Measurements from ENCODE around the gene DIO3. TPM values are rescaled to one million over a fixed set of nuclear protein-coding genes. Genes with fewer than 3 reads are reported as not detected.

Gene DIO3
- total and polyA plus RNA-seq, 4 experiments from 2014 or later, result not detected

- peak in 2 of 5 donors; percentile 3 to 4 for DNase-seq
- H3K27ac Mint-ChIP-seq, result peak overlapping the region in 2 of 7 donors; percentile 30 to 56
- H3K4me3 Mint-ChIP-seq, result peak overlapping the region in 1 of 8 donors; percentile 19
Measured at GRCh38 chr14:101535232-101535631, 26.1 kb upstream of the DIO3 start.

GRCh38 chr14:101535701-101536207 lies 25.5 kb upstream of the DIO3 start:
- H3K4me3 Mint-ChIP-seq, result peak overlapping the region in 7 of 8 donors; percentile 3 to 70 (median 32)
- POLR2A ChIA-PET (ENCODE audit: partially characterized antibody), result interaction anchor here (0.6 kb wide), 1 partner anchor 12 kb away, joined by 3 read pairs; no protein-coding TSS in a partner anchor

More at GRCh38 chr14:101535232-101535631, 26.1 kb upstream of the DIO3 start:
- H3K36me3 Mint-ChIP-seq, result no peaks in the 10 kb centered on the region
- H3K9me3 ChIP-seq (ENCODE audit: control insufficient read depth in 1 of 2, low read length in 2 of 2), result no peaks in the 10 kb centered on the region
- no peak overlapping the region for H3K27ac ChIP-seq (ENCODE audit: low read depth, low read length)
- peaks cover 16% of the 10 kb centered on the region for H3K4me1 ChIP-seq (ENCODE audit: insufficient read depth, low read length)
- POLR2A ChIA-PET (ENCODE audit: partially characterized antibody), result interaction anchor here (0.5 kb wide), 1 partner anchor 26 kb away, joined by 3 read pairs; no protein-coding TSS in a partner anchor
- H3K27me3 ChIP-seq (ENCODE audit: insufficient read depth, low read length), result no peaks in the 10 kb centered on the region
- H3K27me3 Mint-ChIP-seq, result peaks cover 4 to 7% of the 10 kb centered on the region in 2 donors
- H3K36me3 ChIP-seq (ENCODE audit: insufficient read depth, low read length), result no peaks in the 10 kb centered on the region
- intact Hi-C loops (cut with micrococcal nuclease), result no loop called here
- H3K4me3 ChIP-seq (ENCODE audit: low read length in 2 of 2), result no peak overlapping the region
- H3K4me1 Mint-ChIP-seq, result peaks cover 11 to 16% (median 15%) of the 10 kb centered on the region in 4 donors
- CTCF ChIA-PET (ENCODE audit: partially characterized antibody), result no interaction called here
- H3K9me3 Mint-ChIP-seq, result no peaks in the 10 kb centered on the region

GRCh38 chr14:101537286-101537685 lies 24.0 kb upstream of the DIO3 start:
- no peaks in the 10 kb centered on the region for H3K27me3 ChIP-seq (ENCODE audit: insufficient read depth, low read length)
- no peak overlapping the region for H3K27ac ChIP-seq (ENCODE audit: low read depth, low read length)
- no peak for DNase-seq
- H3K4me3 ChIP-seq (ENCODE audit: low read length in 2 of 2), result no peak overlapping the region
- H3K9me3 ChIP-seq (ENCODE audit: control insufficient read depth in 1 of 2, low read length in 2 of 2), result no peaks in the 10 kb centered on the region
- intact Hi-C loops (cut with micrococcal nuclease), result no loop called here
- H3K36me3 ChIP-seq (ENCODE audit: insufficient read depth, low read length), result no peaks in the 10 kb centered on the region
- H3K36me3 Mint-ChIP-seq, result no peaks in the 10 kb centered on the region
- no peaks in the 10 kb centered on the region for H3K9me3 Mint-ChIP-seq
- peaks cover 3 to 5% of the 10 kb centered on the region in 2 donors for H3K27me3 Mint-ChIP-seq
- POLR2A ChIA-PET (ENCODE audit: partially characterized antibody), result no interaction called here
- H3K4me1 Mint-ChIP-seq, result peaks cover 8 to 15% (median 12%) of the 10 kb centered on the region in 4 donors
- peak overlapping the region in 1 of 7 donors; percentile 87 for H3K27ac Mint-ChIP-seq
- peaks cover 16% of the 10 kb centered on the region for H3K4me1 ChIP-seq (ENCODE audit: insufficient read depth, low read length)
- no peak overlapping the region for H3K4me3 Mint-ChIP-seq
- CTCF ChIA-PET (ENCODE audit: partially characterized antibody), result no interaction called here

More at GRCh38 chr14:101535701-101536207, 25.5 kb upstream of the DIO3 start:
- Mint-ChIP-seq H3K9me3 (no peaks in the 10 kb centered on the region), H3K36me3 (no peaks in the 10 kb centered on the region), H3K27me3 (peaks cover 3 to 5% of the 10 kb centered on the region in 2 donors), H3K27ac (peak overlapping the region in 4 of 7 donors; percentile 30 to 77 (median 54)), H3K4me1 (peaks cover 8 to 15% (median 12%) of the 10 kb centered on the region in 4 donors)
- Histone ChIP-seq H3K27me3 (ENCODE audit: insufficient read depth, low read length) (no peaks in the 10 kb centered on the region), H3K27ac (ENCODE audit: low read depth, low read length) (no peak overlapping the region), H3K4me3 (ENCODE audit: low read length in 2 of 2) (no peak overlapping the region), H3K4me1 (ENCODE audit: insufficient read depth, low read length) (peaks cover 16% of the 10 kb centered on the region), H3K36me3 (ENCODE audit: insufficient read depth, low read length) (no peaks in the 10 kb centered on the region), H3K9me3 (ENCODE audit: control insufficient read depth in 1 of 2, low read length in 2 of 2) (no peaks in the 10 kb centered on the region)
- CTCF ChIA-PET (ENCODE audit: partially characterized antibody), result no interaction called here
- intact Hi-C loops (cut with micrococcal nuclease), result no loop called here
- DNase-seq, result no peak

DNA sequence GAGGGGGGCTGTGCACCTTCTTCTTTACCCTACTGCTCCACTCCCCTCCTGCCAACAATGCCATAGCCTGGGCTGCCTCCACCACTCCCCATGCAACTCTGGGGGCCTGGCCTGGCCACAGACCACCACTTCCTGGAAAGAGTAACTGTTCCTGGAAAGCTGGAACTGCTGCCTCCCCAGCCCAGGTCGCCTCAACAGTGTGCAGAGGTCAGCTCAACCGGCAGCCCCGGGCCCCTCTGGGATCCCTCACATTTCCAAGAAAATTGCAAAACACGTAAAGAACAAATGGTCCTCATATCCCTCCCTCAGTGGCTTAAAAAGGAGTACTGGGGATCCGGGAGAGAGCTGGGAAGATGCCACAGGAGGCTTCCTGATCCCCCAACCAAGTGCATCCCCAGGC lies 22.4 kb upstream of the DIO3 start:
- ChIA-PET CTCF (ENCODE audit: partially characterized antibody) (no interaction called here), POLR2A (ENCODE audit: partially characterized antibody) (no interaction called here)
- no peaks in the 10 kb centered on the region for H3K36me3 ChIP-seq (ENCODE audit: insufficient read depth, low read length)
- no peak overlapping the region for H3K4me3 Mint-ChIP-seq
- peaks cover 6 to 15% (median 12%) of the 10 kb centered on the region in 4 donors for H3K4me1 Mint-ChIP-seq
- H3K27ac ChIP-seq (ENCODE audit: low read depth, low read length), result no peak overlapping the region
- H3K9me3 ChIP-seq (ENCODE audit: control insufficient read depth in 1 of 2, low read length in 2 of 2), result no peaks in the 10 kb centered on the region
- no peaks in the 10 kb centered on the region for H3K27me3 ChIP-seq (ENCODE audit: insufficient read depth, low read length)
- H3K4me3 ChIP-seq (ENCODE audit: low read length in 2 of 2), result no peak overlapping the region
- no peak overlapping the region for H3K27ac Mint-ChIP-seq
- peaks cover 3 to 5% of the 10 kb centered on the region in 2 donors for H3K27me3 Mint-ChIP-seq
- H3K9me3 Mint-ChIP-seq, result peaks cover 0 to 4% (median 2%) of the 10 kb centered on the region in 8 donors
- DNase-seq, result no peak
- no peaks in the 10 kb centered on the region for H3K36me3 Mint-ChIP-seq
- H3K4me1 ChIP-seq (ENCODE audit: insufficient read depth, low read length), result peaks cover 16% of the 10 kb centered on the region
- intact Hi-C loops (cut with micrococcal nuclease), result no loop called here

DNA sequence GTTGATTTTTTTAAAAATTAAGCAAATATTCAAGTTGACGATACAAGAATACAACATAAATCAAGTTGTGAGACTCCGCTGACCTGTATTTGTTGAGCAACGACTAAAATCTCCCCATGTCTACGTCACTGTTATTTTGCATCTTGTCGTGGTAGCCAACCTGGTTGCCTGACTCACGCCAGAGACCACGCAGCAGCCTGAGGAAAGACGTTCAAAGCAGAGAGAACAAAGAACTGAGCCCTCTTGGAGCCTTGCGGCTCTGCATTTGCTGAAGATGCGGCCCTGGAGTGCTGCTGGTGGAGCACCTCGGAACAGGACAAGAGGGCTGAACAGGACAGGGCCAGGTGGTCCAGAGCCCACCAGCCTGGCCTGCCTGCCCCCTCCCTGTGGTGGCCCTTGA lies 21.4 kb upstream of the DIO3 start:
- H3K36me3 Mint-ChIP-seq, result no peaks in the 10 kb centered on the region
- Histone ChIP-seq H3K27me3 (ENCODE audit: insufficient read depth, low read length) (no peaks in the 10 kb centered on the region), H3K9me3 (ENCODE audit: control insufficient read depth in 1 of 2, low read length in 2 of 2) (no peaks in the 10 kb centered on the region), H3K4me3 (ENCODE audit: low read length in 2 of 2) (no peak overlapping the region), H3K4me1 (ENCODE audit: insufficient read depth, low read length) (peaks cover 13% of the 10 kb centered on the region), H3K36me3 (ENCODE audit: insufficient read depth, low read length) (no peaks in the 10 kb centered on the region), H3K27ac (ENCODE audit: low read depth, low read length) (no peak overlapping the region)
- no peak overlapping the region for H3K4me3 Mint-ChIP-seq
- H3K9me3 Mint-ChIP-seq, result peaks cover 0 to 11% (median 4%) of the 10 kb centered on the region in 8 donors
- peaks cover 6 to 13% (median 10%) of the 10 kb centered on the region in 4 donors for H3K4me1 Mint-ChIP-seq
- CTCF ChIA-PET (ENCODE audit: partially characterized antibody), result no interaction called here
- H3K27ac Mint-ChIP-seq, result no peak overlapping the region
- POLR2A ChIA-PET (ENCODE audit: partially characterized antibody), result no interaction called here
- intact Hi-C loops (cut with micrococcal nuclease), result no loop called here
- peaks cover 3 to 5% of the 10 kb centered on the region in 2 donors for H3K27me3 Mint-ChIP-seq
- no peak for DNase-seq

GRCh38 chr14:101540481-101541462 lies 20.5 kb upstream of the DIO3 start:
- Mint-ChIP-seq H3K27ac (no peak overlapping the region), H3K4me1 (peaks cover 3 to 4% (median 3%) of the 10 kb centered on the region in 4 donors), H3K27me3 (peaks cover 3 to 5% of the 10 kb centered on the region in 2 donors), H3K4me3 (no peak overlapping the region), H3K9me3 (peaks cover 0 to 12% (median 6%) of the 10 kb centered on the region in 8 donors), H3K36me3 (no peaks in the 10 kb centered on the region)
- Histone ChIP-seq H3K4me3 (ENCODE audit: low read length in 2 of 2) (no peak overlapping the region), H3K36me3 (ENCODE audit: insufficient read depth, low read length) (no peaks in the 10 kb centered on the region), H3K4me1 (ENCODE audit: insufficient read depth, low read length) (peaks cover 4% of the 10 kb centered on the region), H3K9me3 (ENCODE audit: control insufficient read depth in 1 of 2, low read length in 2 of 2) (no peaks in the 10 kb centered on the region), H3K27me3 (ENCODE audit: insufficient read depth, low read length) (no peaks in the 10 kb centered on the region), H3K27ac (ENCODE audit: low read depth, low read length) (no peak overlapping the region)
- intact Hi-C loops (cut with micrococcal nuclease), result no loop called here
- POLR2A ChIA-PET (ENCODE audit: partially characterized antibody), result no interaction called here
- CTCF ChIA-PET (ENCODE audit: partially characterized antibody), result no interaction called here
- no peak for DNase-seq

DNA sequence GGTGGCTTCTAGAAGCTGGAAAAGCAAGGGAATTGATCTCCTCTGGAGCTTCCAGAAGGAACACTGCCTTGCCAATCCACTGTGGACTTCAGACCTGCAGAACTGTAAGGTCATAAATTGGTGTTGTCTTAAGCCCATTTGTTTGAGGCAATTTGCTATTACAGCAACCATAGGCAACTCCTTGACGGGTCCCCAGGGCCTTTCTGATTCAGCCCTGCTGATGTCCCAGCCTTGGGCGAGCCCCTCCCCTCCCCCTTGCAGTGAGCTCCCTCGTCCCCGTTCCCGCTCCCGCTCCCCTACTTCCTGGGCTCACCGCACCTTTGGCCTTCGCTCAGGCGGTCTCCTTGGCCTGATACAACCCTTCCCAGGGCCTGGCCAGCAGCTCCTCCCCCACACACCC lies 18.9 kb upstream of the DIO3 start:
- Histone ChIP-seq H3K27ac (ENCODE audit: low read depth, low read length) (no peak overlapping the region), H3K9me3 (ENCODE audit: control insufficient read depth in 1 of 2, low read length in 2 of 2) (no peaks in the 10 kb centered on the region), H3K4me3 (ENCODE audit: low read length in 2 of 2) (no peak overlapping the region), H3K36me3 (ENCODE audit: insufficient read depth, low read length) (no peaks in the 10 kb centered on the region), H3K27me3 (ENCODE audit: insufficient read depth, low read length) (no peaks in the 10 kb centered on the region), H3K4me1 (ENCODE audit: insufficient read depth, low read length) (no peaks in the 10 kb centered on the region)
- no peaks in the 10 kb centered on the region for H3K4me1 Mint-ChIP-seq
- H3K9me3 Mint-ChIP-seq, result peaks cover 0 to 12% (median 6%) of the 10 kb centered on the region in 8 donors
- H3K4me3 Mint-ChIP-seq, result no peak overlapping the region
- CTCF ChIA-PET (ENCODE audit: partially characterized antibody), result no interaction called here
- no peak overlapping the region for H3K27ac Mint-ChIP-seq
- no peak for DNase-seq
- no peaks in the 10 kb centered on the region for H3K36me3 Mint-ChIP-seq
- POLR2A ChIA-PET (ENCODE audit: partially characterized antibody), result no interaction called here
- intact Hi-C loops (cut with micrococcal nuclease), result no loop called here
- peaks cover 3 to 5% of the 10 kb centered on the region in 2 donors for H3K27me3 Mint-ChIP-seq
